DND-41 (cell line): ENCODE measurements around the gene BORCS8.

Source experiments
- CTCF ChIP-seq: IDR thresholded peaks from 2 replicates; pipeline ENCODE4 v1.5.1; 2012; ENCODE audit warnings: borderline replicate concordance, low read length, moderate library complexity, mild to moderate bottlenecking; ENCODE audit not compliant: poor library complexity, severe bottlenecking; ENCODE audit errors: extremely low read depth
- EZH2 ChIP-seq: IDR thresholded peaks from 3 replicates; pipeline ENCODE4 v1.6.1; 2012; ENCODE audit warnings: borderline replicate concordance, low read depth, mild to moderate bottlenecking, moderate library complexity, low read length, inconsistent platforms; ENCODE audit not compliant: severe bottlenecking

GRCh38 chr19:19230999-19231398, 39.0 kb upstream of the BORCS8 start:
- TF ChIP-seq CTCF (no peak), EZH2 (no peak)
